Endothelial cell of umbilical vein (primary cell): ENCODE measurements around the gene CAPN14. TPM values are rescaled to one million over a fixed set of nuclear protein-coding genes. Genes with fewer than 3 reads are reported as not detected.

Source experiments
- BruUV-seq: library from RNA; stranded (reverse); fragments of 400-500 nt; replicated peaks from 2 replicates; lab custom pipeline; 2021; lab: Mats Ljungman, UMichigan
- CTCF ChIA-PET: fragments of 300-600, 350-600 bp; sonication (Branson Sonifier 250); formaldehyde crosslinking; loops from one replicate; lab custom pipeline; 2021; ENCODE audit warnings: antibody characterized with exemption, inconsistent platforms; lab: Charles Lee
- POLR2A ChIA-PET: fragments of 300-600, 350-600 bp; sonication (Branson Sonifier 250); formaldehyde crosslinking; loops from one replicate; lab custom pipeline; 2021; ENCODE audit warnings: antibody characterized with exemption, inconsistent platforms; lab: Charles Lee
- DNase-seq: peaks from one replicate; pipeline ENCODE4 v3.0.0-alpha.2; 2011; ENCODE audit warnings: low read depth, low spot score
- FAIRE-seq: peaks from 2 replicates; lab custom pipeline; 2011; peaks lifted over from hg19 to GRCh38; lab: Jason Lieb, UNC
- H2AFZ ChIP-seq: 2 replicates; pipeline ENCODE4 v1.6.0; 2012; ENCODE audit warnings: low read depth, low read length, control low read depth, inconsistent platforms
- H3K27ac ChIP-seq: 2 replicates; pipeline ENCODE4 v1.5.1; 2011; ENCODE audit warnings: low read depth, mild to moderate bottlenecking, control low read depth, low read length, moderate library complexity; ENCODE audit not compliant: insufficient read depth
- H3K27me3 ChIP-seq, 2 experiments: 2 replicates each; pipeline versions ENCODE4 v1.6.0 to v1.6.1; 2011; ENCODE audit warnings: low read length in 2 of 2, mixed read lengths in 1 of 2; ENCODE audit not compliant: control insufficient read depth in 2 of 2, insufficient read depth in 2 of 2
- H3K36me3 ChIP-seq, 2 experiments: 2 replicates in 1 of 2; 3 replicates in 1 of 2; pipeline ENCODE4 v1.5.1; 2011; ENCODE audit warnings: low read length in 2 of 2, mild to moderate bottlenecking in 1 of 2, moderate library complexity in 1 of 2; ENCODE audit not compliant: control insufficient read depth in 2 of 2, insufficient read depth in 2 of 2; ENCODE audit errors: extremely low read depth in 1 of 2
- H3K4me1 ChIP-seq: 3 replicates; pipeline ENCODE4 v1.5.1; 2011; ENCODE audit warnings: mild to moderate bottlenecking, low read length; ENCODE audit not compliant: control insufficient read depth, insufficient read depth; ENCODE audit errors: extremely low read depth
- H3K4me2 ChIP-seq: 2 replicates; pipeline ENCODE4 v1.6.1; 2011; ENCODE audit warnings: low read length, control low read depth, mixed read lengths; ENCODE audit not compliant: insufficient read depth
- H3K4me3 ChIP-seq, 3 experiments: fragments of 200-600 bp in 1 of 3; sonication (generic), shearing (Covaris generic) in 1 of 3; replicated peaks in 1 of 3; 2 replicates each; pipeline ENCODE4 v1.5.1; 2011 to 2016; ENCODE audit warnings: control low read depth in 3 of 3, low read length in 3 of 3, mild to moderate bottlenecking in 2 of 3, inconsistent platforms in 1 of 3, low read depth in 1 of 3, moderate library complexity in 1 of 3; ENCODE audit not compliant: insufficient read depth in 1 of 3
- H3K79me2 ChIP-seq: 2 replicates; pipeline ENCODE4 v1.6.0; 2012; ENCODE audit warnings: low read length, inconsistent platforms; ENCODE audit not compliant: control insufficient read depth, insufficient read depth
- H3K9ac ChIP-seq: replicated peaks from 2 replicates; pipeline ENCODE3; 2011; ENCODE audit warnings: low read length, control low read depth; ENCODE audit not compliant: insufficient read depth; ENCODE audit errors: extremely low read depth
- H3K9me1 ChIP-seq: replicated peaks from 3 replicates; pipeline ENCODE4 v1.6.0; 2011; ENCODE audit warnings: mild to moderate bottlenecking, low read length; ENCODE audit not compliant: control insufficient read depth, insufficient read depth; ENCODE audit errors: extremely low read depth
- H3K9me3 ChIP-seq: replicated peaks from 2 replicates; pipeline ENCODE4 v1.5.1; 2012; ENCODE audit warnings: low read length, inconsistent platforms; ENCODE audit not compliant: control insufficient read depth, insufficient read depth
- H4K20me1 ChIP-seq: replicated peaks from 2 replicates; pipeline ENCODE3; 2011; ENCODE audit warnings: mild to moderate bottlenecking, low read length; ENCODE audit not compliant: control insufficient read depth, insufficient read depth; ENCODE audit errors: extremely low read depth
- EZH2 ChIP-seq: IDR thresholded peaks from 2 replicates; pipeline ENCODE4 v1.6.1; 2012; ENCODE audit warnings: borderline replicate concordance, low read depth, mild to moderate bottlenecking, moderate library complexity, low read length, inconsistent platforms; ENCODE audit not compliant: severe bottlenecking
- GATA2 ChIP-seq: IDR thresholded peaks from 2 replicates; pipeline ENCODE4 v1.7.0; 2011; ENCODE audit warnings: low read depth, mild to moderate bottlenecking, moderate library complexity, mixed read lengths, low read length; ENCODE audit not compliant: insufficient read length, insufficient read depth
- JUN ChIP-seq: IDR thresholded peaks from 2 replicates; pipeline ENCODE4 v1.6.1; 2011; ENCODE audit warnings: borderline replicate concordance, low read depth; ENCODE audit not compliant: insufficient read length, insufficient read depth
- MYC ChIP-seq: IDR thresholded peaks from one replicate; pipeline ENCODE4 v1.6.1; 2011; ENCODE audit warnings: mild to moderate bottlenecking, low read depth, low read length
- POLR2A ChIP-seq: IDR thresholded peaks from 2 replicates; pipeline ENCODE4 v1.6.1; 2012; ENCODE audit warnings: low read depth, mild to moderate bottlenecking, control low read depth, low read length
- dilution Hi-C: fragments of 300-500 bp; cut with MboI; formaldehyde crosslinking; loops from one replicate; pipeline ENCODE4 v1.15.0; 2019; ENCODE audit warnings: low sequenced_read_pairs; ENCODE audit not compliant: extremely low pct_ligation_motif_present
- intact Hi-C: fragments of 100-400 bp; cut with micrococcal nuclease; formaldehyde crosslinking; loops from one replicate; pipeline ENCODE4 v1.10.0; 2022
- polyA plus RNA-seq, 4 experiments: library from polyadenylated mRNA; depleted of rRNA in 3 of 4; stranded (reverse) in 3 of 4; unstranded in 1 of 4; fragments of >200 nt; gene quantifications; 2 replicates each; pipeline versions ENCODE4 v1.2.1 to v1.2.3, GENCODE V29; 2011 to 2012; ENCODE audit warnings: missing spikeins in 1 of 4
- small RNA-seq: library from RNA; depleted of rRNA; stranded (forward); fragments of <200 nt; gene quantifications from one replicate; pipeline ENCODE3, GENCODE V24; 2012; ENCODE audit warnings: low replicate concordance, low read depth; ENCODE audit not compliant: insufficient read depth, insufficient read length
- total RNA-seq: library from RNA; stranded (reverse); gene quantifications from 2 replicates; pipeline ENCODE4 v1.2.3, GENCODE V29; 2021

The CAPN14 gene
- total and polyA plus RNA-seq, 2 donors (not counting 3 experiments of a cell fraction or from before 2014, with no cell fraction given): 0.01 to 0.15 TPM

GRCh38 chr2:31125918-31126695 lies 91.2 kb downstream of the CAPN14 start:
- H3K27ac ChIP-seq: no peak overlapping the region
- H2AFZ ChIP-seq: no peak overlapping the region
- H3K4me2 ChIP-seq: no peak overlapping the region
- H3K9me1 ChIP-seq: no peaks in the 10 kb centered on the region
- no peaks in the 10 kb centered on the region for H3K27me3 ChIP-seq
- H3K79me2 ChIP-seq: no peaks in the 10 kb centered on the region
- no peak for FAIRE-seq
- ChIA-PET POLR2A (no interaction called here), CTCF (no interaction called here)
- no peak overlapping the region for H3K9ac ChIP-seq
- no peaks in the 10 kb centered on the region for H3K4me1 ChIP-seq
- intact Hi-C loops: no loop called here
- BruUV-seq: no TSS peak
- no peaks in the 10 kb centered on the region for H4K20me1 ChIP-seq
- DNase-seq: no peak
- TF ChIP-seq EZH2: no peak
- TF ChIP-seq POLR2A: no peak
- TF ChIP-seq MYC: no peak
- no peak overlapping the region for H3K4me3 ChIP-seq
- no peaks in the 10 kb centered on the region for H3K9me3 ChIP-seq
- H3K36me3 ChIP-seq: no peaks in the 10 kb centered on the region
- dilution Hi-C loops: no loop called here

GRCh38 chr2:31124904-31125303 lies 92.4 kb downstream of the CAPN14 start:
- TF ChIP-seq JUN: no peak
- no peak for TF ChIP-seq GATA2
- no peaks in the 10 kb centered on the region for H3K9me1 ChIP-seq
- H4K20me1 ChIP-seq: no peaks in the 10 kb centered on the region
- H3K36me3 ChIP-seq: no peaks in the 10 kb centered on the region
- no peak overlapping the region for H3K27ac ChIP-seq
- no TSS peak for BruUV-seq
- FAIRE-seq (no peak), DNase-seq (no peak)
- POLR2A ChIA-PET: no interaction called here
- H3K9me3 ChIP-seq: no peaks in the 10 kb centered on the region
- H3K27me3 ChIP-seq: no peaks in the 10 kb centered on the region
- H3K4me2 ChIP-seq: no peak overlapping the region
- CTCF ChIA-PET: no interaction called here
- no peaks in the 10 kb centered on the region for H3K4me1 ChIP-seq
- H3K79me2 ChIP-seq: no peaks in the 10 kb centered on the region
- no peak overlapping the region for H3K4me3 ChIP-seq
- no peak overlapping the region for H3K9ac ChIP-seq
- dilution Hi-C loops (no loop called here), intact Hi-C loops (no loop called here)
- H2AFZ ChIP-seq: no peak overlapping the region

Small RNA genes lying within 50 kb of the gene (small RNA-seq; reads per million reads assigned to genes)
- not detected for gene RNA5SP90

Other genes with a start within 250 kb of the CAPN14 start
- 0.35 and 0.40 TPM in 2 replicates for gene GALNT14, start 79.1 kb downstream of the CAPN14 start, total RNA-seq
- gene GALNT14, start 79.1 kb downstream of the CAPN14 start, polyA plus RNA-seq: 0.04 and 0.29 TPM in 2 replicates
- 10.7 and 12.1 TPM in 2 replicates for gene EHD3, start 16.6 kb upstream of the CAPN14 start, total RNA-seq
- gene EHD3, start 16.6 kb upstream of the CAPN14 start, polyA plus RNA-seq: 6.5 and 6.9 TPM in 2 replicates
- not detected in 2 replicates for gene XDH, start 197.2 kb upstream of the CAPN14 start, total RNA-seq
- not detected in 2 replicates for gene XDH, start 197.2 kb upstream of the CAPN14 start, polyA plus RNA-seq